ENCODE data around the gene LGALS7.
"Not testable (repeated sequence)": the region's sequence is repeated elsewhere in the genome, so short reads cannot be mapped to it uniquely, and the experiment has no call there.

The LGALS7 gene

DNA sequence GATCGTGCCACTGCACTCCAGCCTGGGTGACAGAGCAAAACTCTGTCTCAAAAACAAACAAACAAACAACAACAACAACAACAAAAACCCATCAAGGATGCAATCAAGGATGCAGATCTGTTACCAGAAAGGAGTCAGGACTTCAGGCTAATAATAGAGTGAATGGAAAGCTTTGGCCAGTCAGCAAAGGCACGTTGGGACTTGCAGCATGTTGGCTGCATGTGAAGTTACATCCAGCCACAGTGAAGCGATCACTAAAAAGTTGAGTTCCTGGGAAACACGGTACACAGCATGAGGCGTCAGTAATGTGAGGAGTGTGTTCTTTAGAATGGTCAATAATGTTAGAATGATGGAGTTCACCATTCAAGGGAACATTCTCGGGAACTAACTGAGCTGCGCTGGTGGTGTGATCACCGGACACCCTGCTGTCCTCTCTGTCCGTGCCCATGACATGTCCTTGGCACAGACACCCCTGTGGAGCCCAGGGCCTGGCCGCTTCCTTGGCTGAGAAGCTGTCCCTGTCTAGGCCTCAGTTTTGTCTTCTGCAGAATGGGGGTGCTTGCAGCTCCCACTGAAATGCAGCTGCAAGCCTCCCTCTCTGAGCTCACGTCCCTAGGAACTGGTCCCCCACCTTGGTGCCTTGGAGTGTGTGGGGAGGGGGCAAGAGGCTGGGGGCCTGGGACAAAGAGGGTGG lies 13.4 kb upstream of the LGALS7 start:
- no peak for DNase-seq (ENCODE audit: extremely low read depth, low read depth)
- TF ChIP-seq, protein P1, sequence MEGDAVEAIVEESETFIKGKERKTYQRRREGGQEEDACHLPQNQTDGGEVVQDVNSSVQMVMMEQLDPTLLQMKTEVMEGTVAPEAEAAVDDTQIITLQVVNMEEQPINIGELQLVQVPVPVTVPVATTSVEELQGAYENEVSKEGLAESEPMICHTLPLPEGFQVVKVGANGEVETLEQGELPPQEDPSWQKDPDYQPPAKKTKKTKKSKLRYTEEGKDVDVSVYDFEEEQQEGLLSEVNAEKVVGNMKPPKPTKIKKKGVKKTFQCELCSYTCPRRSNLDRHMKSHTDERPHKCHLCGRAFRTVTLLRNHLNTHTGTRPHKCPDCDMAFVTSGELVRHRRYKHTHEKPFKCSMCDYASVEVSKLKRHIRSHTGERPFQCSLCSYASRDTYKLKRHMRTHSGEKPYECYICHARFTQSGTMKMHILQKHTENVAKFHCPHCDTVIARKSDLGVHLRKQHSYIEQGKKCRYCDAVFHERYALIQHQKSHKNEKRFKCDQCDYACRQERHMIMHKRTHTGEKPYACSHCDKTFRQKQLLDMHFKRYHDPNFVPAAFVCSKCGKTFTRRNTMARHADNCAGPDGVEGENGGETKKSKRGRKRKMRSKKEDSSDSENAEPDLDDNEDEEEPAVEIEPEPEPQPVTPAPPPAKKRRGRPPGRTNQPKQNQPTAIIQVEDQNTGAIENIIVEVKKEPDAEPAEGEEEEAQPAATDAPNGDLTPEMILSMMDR (IDR thresholded peaks at IDR 0.05; ENCODE audit: low read depth, low read length, missing control alignments): no peak
- H3K4me3 ChIP-seq (replicated peaks; ENCODE audit: low read depth, low read length): no peak overlapping the region

DNA sequence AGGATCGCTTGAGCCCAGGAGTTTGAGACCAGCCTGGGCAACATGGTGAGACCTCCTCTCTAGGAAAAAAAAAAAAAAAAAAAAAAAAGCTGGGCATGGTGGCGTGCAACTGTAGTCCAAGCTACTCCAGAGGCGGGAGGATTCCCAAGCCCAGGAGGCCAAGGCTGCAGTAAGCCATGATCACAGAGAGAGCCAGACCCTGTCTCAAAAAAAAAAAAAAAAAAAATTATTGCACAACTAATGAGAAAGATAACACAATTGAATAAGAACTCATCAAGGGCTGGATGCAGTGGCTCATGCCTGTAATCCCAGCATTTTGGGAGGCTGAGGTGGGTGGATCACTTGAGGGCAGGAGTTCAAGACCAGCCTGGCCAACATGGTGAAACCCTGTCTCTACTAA lies 12.7 kb upstream of the LGALS7 start:
- not testable (repeated sequence) for DNase-seq (ENCODE audit: extremely low read depth, low read depth)

DNA sequence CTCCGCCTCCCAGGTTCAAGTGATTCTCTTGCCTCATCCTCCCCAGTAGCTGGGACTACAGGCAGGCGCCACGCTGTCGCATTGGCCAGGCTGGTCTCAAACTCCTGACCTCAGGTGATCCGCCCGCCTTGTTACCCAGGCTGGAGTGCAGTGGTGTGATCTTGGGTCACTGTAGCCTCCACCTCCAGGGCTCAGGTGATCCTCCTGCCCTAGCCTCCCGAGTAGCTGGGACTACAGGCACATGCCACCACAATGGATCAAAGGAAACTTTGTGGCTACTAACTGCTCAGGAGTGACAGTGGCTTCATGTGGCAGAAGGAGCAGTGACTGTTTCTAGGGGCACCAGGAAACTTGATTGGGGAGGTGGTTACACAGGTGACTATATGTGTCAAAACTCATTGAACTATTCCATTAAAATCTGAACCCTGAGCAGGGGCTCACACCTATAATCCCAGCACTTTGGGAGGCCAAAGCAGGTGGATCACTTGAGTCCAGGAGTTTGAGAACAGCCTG lies 11.9 kb upstream of the LGALS7 start:
- TF ChIP-seq, protein P1 (IDR thresholded peaks at IDR 0.05; ENCODE audit: low read depth, low read length, missing control alignments): no peak
- no peak for DNase-seq (ENCODE audit: extremely low read depth, low read depth)
- no peak overlapping the region for H3K4me3 ChIP-seq (replicated peaks; ENCODE audit: low read depth, low read length)

More for the DNA sequence above, 12.7 kb upstream of the LGALS7 start:
- H3K4me3 ChIP-seq (replicated peaks; ENCODE audit: low read depth, low read length): not testable (repeated sequence)

DNA sequence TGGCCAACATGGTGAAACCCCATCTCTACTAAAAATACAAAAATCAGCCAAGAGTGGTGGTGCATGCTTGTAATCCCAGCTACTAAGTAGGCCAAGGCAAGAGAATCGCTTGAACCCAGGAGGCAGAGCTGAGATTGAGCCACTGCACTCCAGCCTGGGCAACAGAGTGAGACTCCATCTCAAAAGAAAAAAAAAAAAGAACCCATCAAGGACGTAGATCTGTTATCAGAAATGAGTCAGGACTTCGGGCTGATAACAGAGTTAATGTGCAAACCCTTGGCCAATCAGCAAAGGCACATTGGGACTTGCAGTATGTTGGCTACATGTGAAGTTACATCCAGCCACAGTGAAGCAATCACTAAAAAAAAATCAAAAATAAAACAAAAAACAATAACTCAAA lies 10.9 kb upstream of the LGALS7 start:
- no peak for DNase-seq (ENCODE audit: extremely low read depth, low read depth)
- no peak overlapping the region for H3K4me3 ChIP-seq (replicated peaks; ENCODE audit: low read depth, low read length)
- TF ChIP-seq, protein P1 (IDR thresholded peaks at IDR 0.05; ENCODE audit: low read depth, low read length, missing control alignments): no peak

DNA sequence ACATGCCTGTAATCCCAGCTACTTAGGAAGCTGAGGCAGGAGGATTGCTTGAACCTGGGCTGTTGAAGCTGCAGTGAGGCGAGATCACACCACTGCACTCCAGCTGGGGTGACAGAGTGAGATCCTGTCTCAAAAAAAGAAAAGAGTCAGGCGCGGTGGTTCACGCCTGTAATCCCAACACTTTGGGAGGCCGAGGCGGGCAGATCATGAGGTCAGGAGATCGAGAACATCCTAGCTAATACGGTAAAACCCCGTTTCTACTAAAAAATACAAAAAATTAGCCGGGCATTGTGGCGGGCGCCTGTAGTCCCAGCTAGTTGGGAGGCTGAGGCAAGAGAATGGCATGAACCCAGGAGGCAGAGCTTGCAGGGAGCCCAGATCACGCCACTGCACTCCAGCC lies 8.9 kb upstream of the LGALS7 start:
- not testable (repeated sequence) for DNase-seq (ENCODE audit: extremely low read depth, low read depth); H3K4me3 ChIP-seq (replicated peaks; ENCODE audit: low read depth, low read length)

DNA sequence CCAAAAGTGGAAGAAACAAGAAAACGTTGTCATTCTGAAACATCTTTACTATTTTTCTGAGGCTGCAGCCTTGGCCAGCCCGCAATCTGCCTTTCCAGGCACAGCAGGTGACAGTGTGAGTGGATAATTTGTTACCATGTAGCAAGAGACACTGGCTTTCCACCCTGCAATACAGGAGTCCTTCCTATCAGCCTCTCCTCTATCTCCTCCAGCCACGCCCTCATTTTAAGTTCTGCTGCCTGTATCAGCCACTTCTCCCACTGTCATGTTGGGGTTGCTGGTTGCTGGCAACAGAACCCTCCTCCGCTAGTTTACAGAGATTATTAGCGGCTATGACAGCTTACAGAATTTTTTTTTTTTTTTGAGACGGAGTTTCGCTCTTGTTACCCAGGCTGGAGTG lies 7.7 kb upstream of the LGALS7 start:
- TF ChIP-seq, protein P1 (IDR thresholded peaks at IDR 0.05; ENCODE audit: low read depth, low read length, missing control alignments): no peak
- no peak overlapping the region for H3K4me3 ChIP-seq (replicated peaks; ENCODE audit: low read depth, low read length)
- DNase-seq (ENCODE audit: extremely low read depth, low read depth): no peak

DNA sequence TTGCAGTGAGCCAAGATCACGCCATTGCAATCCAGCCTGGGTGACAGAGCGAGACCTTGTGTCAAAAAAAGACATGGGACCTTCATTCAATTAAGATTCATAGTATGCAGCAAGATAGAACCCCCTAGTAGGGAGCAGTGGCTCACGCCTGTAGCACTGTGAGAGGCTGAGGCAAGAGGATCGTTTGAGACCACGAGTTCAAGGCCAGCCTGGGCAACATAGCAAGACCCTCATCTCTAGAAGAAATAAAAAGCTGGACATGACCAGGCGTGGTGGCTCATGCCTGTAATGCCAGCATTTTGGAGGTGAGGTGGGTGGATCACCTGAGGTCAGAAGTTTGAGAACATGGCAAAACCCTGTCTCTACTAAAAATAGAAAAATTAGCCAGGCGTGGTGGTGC lies 7.1 kb upstream of the LGALS7 start:
- TF ChIP-seq, protein P1 (IDR thresholded peaks at IDR 0.05; ENCODE audit: low read depth, low read length, missing control alignments): no peak
- no peak overlapping the region for H3K4me3 ChIP-seq (replicated peaks; ENCODE audit: low read depth, low read length)
- DNase-seq (ENCODE audit: extremely low read depth, low read depth): no peak

DNA sequence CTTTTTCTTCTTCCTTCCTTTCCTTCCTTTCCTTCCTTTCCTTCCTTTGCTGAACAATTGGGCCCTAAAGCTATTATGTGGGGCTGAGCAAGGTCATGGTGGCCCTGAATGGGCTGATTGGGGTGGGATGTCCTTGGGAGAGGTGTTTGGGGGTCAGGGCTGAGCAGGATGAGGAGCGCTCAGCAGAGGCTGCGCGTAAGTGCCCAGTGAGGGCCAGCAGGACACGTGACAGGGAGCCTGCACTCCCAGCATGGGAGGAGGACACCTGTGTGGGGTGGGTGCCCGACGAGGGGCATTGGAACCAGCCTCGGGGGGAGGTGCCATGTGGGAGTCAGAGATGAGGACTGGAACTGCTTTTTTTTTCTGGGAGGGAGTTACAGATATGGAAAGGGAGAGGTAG lies 5.4 kb upstream of the LGALS7 start:
- H3K4me3 ChIP-seq (replicated peaks; ENCODE audit: low read depth, low read length): no peak overlapping the region
- DNase-seq (ENCODE audit: extremely low read depth, low read depth): no peak
- TF ChIP-seq, protein P1 (IDR thresholded peaks at IDR 0.05; ENCODE audit: low read depth, low read length, missing control alignments): no peak

Data from HFF-Myc (cell line).